GM12878 (cell line): Measurements from ENCODE around the gene PRKCQ.

Experiments
- ATF3 ChIP-seq: IDR thresholded peaks from 2 replicates; pipeline ENCODE4 v1.6.1; 2011; ENCODE audit warnings: low read depth, mild to moderate bottlenecking, low read length, moderate library complexity, borderline replicate concordance; ENCODE audit errors: extremely low read depth
- BHLHE40 ChIP-seq, 2 experiments: fragments of 450-650 bp in 1 of 2; IDR thresholded peaks; 2 replicates each; pipeline ENCODE4 v1.6.1; 2011 to 2017; ENCODE audit warnings: low read depth in 2 of 2, borderline replicate concordance in 1 of 2, improper control_type of control experiment in 1 of 2, low read length in 1 of 2, mild to moderate bottlenecking in 1 of 2
- BRCA1 ChIP-seq: IDR thresholded peaks from 2 replicates; pipeline ENCODE4 v1.6.1; 2011; ENCODE audit warnings: low read depth, low read length, improper control_type of control experiment
- CTCF ChIP-seq, 3 experiments: IDR thresholded peaks in 2 of 3; conservative IDR thresholded peaks in 1 of 3; 2 replicates each; pipeline ENCODE4 v1.5.1; 2011; ENCODE audit warnings: low read depth in 3 of 3, low read length in 3 of 3, mild to moderate bottlenecking in 3 of 3, control low read depth in 2 of 3, moderate library complexity in 2 of 3, inconsistent platforms in 1 of 3, mixed read lengths in 1 of 3; ENCODE audit not compliant: control insufficient read depth in 2 of 3, insufficient read depth in 1 of 3; ENCODE audit errors: extremely low read depth in 1 of 3
- EP300 ChIP-seq, 2 experiments: fragments of 150-350 bp in 1 of 2; IDR thresholded peaks; 2 replicates each; pipeline ENCODE4 v1.6.1; 2011 to 2012; ENCODE audit warnings: low read depth in 2 of 2, low read length in 2 of 2, borderline replicate concordance in 1 of 2, improper control_type of control experiment in 1 of 2, inconsistent platforms in 1 of 2; ENCODE audit not compliant: control insufficient read depth in 1 of 2
- NFYA ChIP-seq: IDR thresholded peaks from 2 replicates; pipeline ENCODE4 v1.6.1; 2011; ENCODE audit warnings: low read depth, mild to moderate bottlenecking, low read length, improper control_type of control experiment, borderline replicate concordance
- POLR2A ChIP-seq: IDR thresholded peaks from 2 replicates; pipeline ENCODE4 v1.6.1; 2011; ENCODE audit warnings: low read depth, mild to moderate bottlenecking, low read length
- RCOR1 ChIP-seq: conservative IDR thresholded peaks from 2 replicates; pipeline ENCODE4 v1.6.1; 2012; ENCODE audit warnings: low read depth, low read length, improper control_type of control experiment
- REST ChIP-seq: IDR thresholded peaks from 2 replicates; pipeline ENCODE4 v1.6.1; 2012; ENCODE audit warnings: mild to moderate bottlenecking, low read depth, low read length
- RFX5 ChIP-seq: IDR thresholded peaks from 2 replicates; pipeline ENCODE4 v1.6.1; 2011; ENCODE audit warnings: low read depth, low read length, improper control_type of control experiment
- TCF12 ChIP-seq: IDR thresholded peaks from 2 replicates; pipeline ENCODE4 v1.6.1; 2011; ENCODE audit warnings: low read depth, mild to moderate bottlenecking, low read length
- ZSCAN29 ChIP-seq: fragments of 450-650 bp; IDR thresholded peaks from 2 replicates; pipeline ENCODE4 v1.6.1; 2017; ENCODE audit warnings: mild to moderate bottlenecking, moderate library complexity

- TF ChIP-seq CTCF (IDR thresholded peaks at IDR 0.05 in 2 of 3, conservative IDR thresholded peaks at IDR 0.05 in 1 of 3; ENCODE audit: control insufficient read depth in 2 of 3, extremely low read depth in 1 of 3, insufficient read depth in 1 of 3, low read depth in 3 of 3, low read length in 3 of 3) (no peak), REST (no peak), RFX5 (no peak), TCF12 (no peak), ATF3 (no peak), ZSCAN29 (no peak), NFYA (no peak), BRCA1 (no peak), EP300 (IDR thresholded peaks at IDR 0.05; ENCODE audit: borderline replicate concordance in 1 of 2, control insufficient read depth in 1 of 2, low read depth in 2 of 2, low read length in 2 of 2) (no peak), RCOR1 (no peak), POLR2A (no peak), BHLHE40 (IDR thresholded peaks at IDR 0.05; ENCODE audit: borderline replicate concordance in 1 of 2, low read depth in 2 of 2, low read length in 1 of 2) (no peak)
Measured at GRCh38 chr10:6576326-6576725, 3.8 kb downstream of the PRKCQ start.
